Measurements from ENCODE around the gene DARS1.

DARS1 gene

DNA sequence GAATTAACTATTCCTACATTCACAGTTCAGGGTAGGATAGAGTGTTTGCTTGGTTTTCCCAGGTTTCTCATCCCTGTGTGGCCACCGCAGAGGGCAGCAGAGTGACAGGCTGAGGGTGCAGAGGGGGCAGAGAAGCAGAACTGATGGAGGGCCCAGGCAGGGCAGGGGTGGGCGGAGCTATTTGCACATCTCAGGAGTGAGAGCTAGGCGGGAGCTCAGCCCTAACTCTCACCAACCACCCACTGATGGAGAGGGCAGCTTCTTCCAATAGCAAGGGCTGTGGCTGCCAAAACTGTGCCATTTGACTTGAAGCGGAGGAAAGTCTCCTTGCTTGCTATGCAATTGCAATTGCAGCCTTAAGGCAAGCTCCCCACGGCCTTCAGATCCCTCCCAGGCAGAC lies 12.0 kb upstream of the DARS1 start:
- Histone ChIP-seq H2BK120ac (ENCODE audit: insufficient read depth, low read length, poor library complexity) (no peak overlapping the region), H2AFZ (ENCODE audit: insufficient read depth, low read length, poor library complexity) (no peak overlapping the region), H3K18ac (ENCODE audit: low read length) (no peak overlapping the region), H2AK5ac (ENCODE audit: low read length) (no peak overlapping the region), H3K14ac (ENCODE audit: low read length) (no peak overlapping the region), H4K12ac (ENCODE audit: low read depth, low read length) (no peak overlapping the region), H3K4ac (ENCODE audit: low read depth, low read length) (no peak overlapping the region), H3K9ac (ENCODE audit: low read length) (no peak overlapping the region), H3K23ac (ENCODE audit: low read length) (no peak overlapping the region), H4K91ac (ENCODE audit: low read depth, low read length) (no peak overlapping the region), H3K36me3 (ENCODE audit: control insufficient read depth in 1 of 2, insufficient read depth in 2 of 2, low read length in 2 of 2) (no peaks in the 10 kb centered on the region), H2BK12ac (ENCODE audit: low read length) (no peak overlapping the region), H4K8ac (ENCODE audit: low read depth, low read length) (no peak overlapping the region), H3K4me1 (ENCODE audit: control insufficient read depth in 1 of 2, insufficient read depth in 2 of 2, low read length in 2 of 2) (no peaks in the 10 kb centered on the region), H2BK5ac (ENCODE audit: low read depth, low read length, poor library complexity) (no peak overlapping the region), H3K9me3 (ENCODE audit: insufficient read depth, low read depth, low read length) (no peaks in the 10 kb centered on the region), H3K79me1 (ENCODE audit: low read length) (no peaks in the 10 kb centered on the region), H3K4me2 (ENCODE audit: low read length) (no peak overlapping the region), H3K4me3 (ENCODE audit: low read depth, low read length) (peak overlapping the region; percentile 39), H3K27ac (ENCODE audit: low read depth, low read length) (no peak overlapping the region), H3K79me2 (ENCODE audit: control insufficient read depth, insufficient read depth, low read length, poor library complexity) (no peaks in the 10 kb centered on the region), H3K27me3 (ENCODE audit: insufficient read depth, low read length) (no peaks in the 10 kb centered on the region)
- WGBS (ENCODE audit: extremely low coverage, insufficient coverage, insufficient read length) = no CpG with 5 or more reads among the region's 5 CpGs
- DNase-seq = no peak

DNA sequence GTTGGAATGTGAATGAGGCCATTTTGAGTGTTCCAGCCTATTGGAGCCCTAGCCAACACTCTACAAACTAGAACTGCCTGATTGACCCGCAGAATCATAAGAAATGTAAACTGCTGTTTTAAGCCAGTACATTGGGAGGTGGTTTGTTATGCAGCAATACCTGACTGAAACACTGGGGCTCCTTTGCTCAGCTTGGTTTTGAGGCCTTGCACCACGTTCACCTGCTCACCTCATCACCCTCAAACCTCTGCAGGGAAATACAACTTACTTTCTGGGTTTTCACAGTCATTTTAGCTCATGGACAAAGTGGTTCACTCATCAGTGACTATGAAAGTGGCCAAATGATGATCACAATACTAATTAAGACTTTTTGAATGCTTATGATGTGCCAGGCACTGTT lies 10.9 kb upstream of the DARS1 start:
- no peak overlapping the region for H4K91ac ChIP-seq (ENCODE audit: low read depth, low read length)
- H2BK5ac ChIP-seq (ENCODE audit: low read depth, low read length, poor library complexity) = no peak overlapping the region
- no peak overlapping the region for H2AFZ ChIP-seq (ENCODE audit: insufficient read depth, low read length, poor library complexity)
- no peak overlapping the region for H2AK5ac ChIP-seq (ENCODE audit: low read length)
- H3K4me3 ChIP-seq (ENCODE audit: low read depth, low read length) = no peak overlapping the region
- H3K9me3 ChIP-seq (ENCODE audit: insufficient read depth, low read depth, low read length) = no peaks in the 10 kb centered on the region
- H3K27ac ChIP-seq (ENCODE audit: low read depth, low read length) = no peak overlapping the region
- no peaks in the 10 kb centered on the region for H3K79me1 ChIP-seq (ENCODE audit: low read length)
- no peak overlapping the region for H2BK12ac ChIP-seq (ENCODE audit: low read length)
- no peak overlapping the region for H3K4me2 ChIP-seq (ENCODE audit: low read length)
- no peaks in the 10 kb centered on the region for H3K79me2 ChIP-seq (ENCODE audit: control insufficient read depth, insufficient read depth, low read length, poor library complexity)
- H3K14ac ChIP-seq (ENCODE audit: low read length) = no peak overlapping the region
- H3K4me1 ChIP-seq (ENCODE audit: control insufficient read depth in 1 of 2, insufficient read depth in 2 of 2, low read length in 2 of 2) = no peaks in the 10 kb centered on the region
- no peak for DNase-seq
- H4K12ac ChIP-seq (ENCODE audit: low read depth, low read length) = no peak overlapping the region
- H3K27me3 ChIP-seq (ENCODE audit: insufficient read depth, low read length) = no peaks in the 10 kb centered on the region
- H4K8ac ChIP-seq (ENCODE audit: low read depth, low read length) = no peak overlapping the region
- no peak overlapping the region for H3K4ac ChIP-seq (ENCODE audit: low read depth, low read length)
- H3K23ac ChIP-seq (ENCODE audit: low read length) = no peak overlapping the region
- no peak overlapping the region for H2BK120ac ChIP-seq (ENCODE audit: insufficient read depth, low read length, poor library complexity)
- no peak overlapping the region for H3K9ac ChIP-seq (ENCODE audit: low read length)
- no peaks in the 10 kb centered on the region for H3K36me3 ChIP-seq (ENCODE audit: control insufficient read depth in 1 of 2, insufficient read depth in 2 of 2, low read length in 2 of 2)
- no peak overlapping the region for H3K18ac ChIP-seq (ENCODE audit: low read length)
- WGBS (ENCODE audit: extremely low coverage, insufficient coverage, insufficient read length) = no CpG with 5 or more reads among the region's 2 CpGs

DNA sequence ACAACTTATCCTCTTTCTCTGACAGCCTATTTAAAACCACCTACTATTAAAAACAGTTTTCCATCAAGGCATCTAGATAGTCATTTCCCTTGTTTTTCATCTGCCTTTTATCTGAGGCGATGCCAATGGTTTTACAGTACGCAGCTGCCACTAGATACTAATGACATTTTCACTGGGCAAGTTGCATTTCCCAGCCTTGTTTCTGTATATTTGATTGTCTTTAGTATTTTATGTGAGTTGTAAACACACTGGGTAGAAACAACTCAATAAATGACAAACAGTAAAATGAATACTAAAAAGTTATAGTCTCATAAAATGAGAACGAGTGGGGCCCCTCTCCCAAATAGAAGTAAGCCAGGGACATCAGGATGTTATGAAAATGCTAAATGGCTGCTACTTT lies 8.9 kb upstream of the DARS1 start:
- no peak overlapping the region for H3K4me2 ChIP-seq (ENCODE audit: low read length)
- no peak overlapping the region for H3K27ac ChIP-seq (ENCODE audit: low read depth, low read length)
- DNase-seq = no peak
- no peaks in the 10 kb centered on the region for H3K79me1 ChIP-seq (ENCODE audit: low read length)
- no CpG with 5 or more reads among the region's 3 CpGs for WGBS (ENCODE audit: extremely low coverage, insufficient coverage, insufficient read length)
- no peaks in the 10 kb centered on the region for H3K4me1 ChIP-seq (ENCODE audit: control insufficient read depth in 1 of 2, insufficient read depth in 2 of 2, low read length in 2 of 2)
- no peak overlapping the region for H3K23ac ChIP-seq (ENCODE audit: low read length)
- no peak overlapping the region for H2BK5ac ChIP-seq (ENCODE audit: low read depth, low read length, poor library complexity)
- H3K4me3 ChIP-seq (ENCODE audit: low read depth, low read length) = no peak overlapping the region
- H2AFZ ChIP-seq (ENCODE audit: insufficient read depth, low read length, poor library complexity) = no peak overlapping the region
- H3K4ac ChIP-seq (ENCODE audit: low read depth, low read length) = no peak overlapping the region
- no peak overlapping the region for H3K18ac ChIP-seq (ENCODE audit: low read length)
- no peaks in the 10 kb centered on the region for H3K36me3 ChIP-seq (ENCODE audit: control insufficient read depth in 1 of 2, insufficient read depth in 2 of 2, low read length in 2 of 2)
- no peak overlapping the region for H2BK12ac ChIP-seq (ENCODE audit: low read length)
- no peak overlapping the region for H3K9ac ChIP-seq (ENCODE audit: low read length)
- H3K79me2 ChIP-seq (ENCODE audit: control insufficient read depth, insufficient read depth, low read length, poor library complexity) = no peaks in the 10 kb centered on the region
- H3K14ac ChIP-seq (ENCODE audit: low read length) = no peak overlapping the region
- no peak overlapping the region for H4K8ac ChIP-seq (ENCODE audit: low read depth, low read length)
- no peaks in the 10 kb centered on the region for H3K27me3 ChIP-seq (ENCODE audit: insufficient read depth, low read length)
- H2AK5ac ChIP-seq (ENCODE audit: low read length) = no peak overlapping the region
- H3K9me3 ChIP-seq (ENCODE audit: insufficient read depth, low read depth, low read length) = no peaks in the 10 kb centered on the region
- H2BK120ac ChIP-seq (ENCODE audit: insufficient read depth, low read length, poor library complexity) = no peak overlapping the region
- H4K91ac ChIP-seq (ENCODE audit: low read depth, low read length) = no peak overlapping the region
- H4K12ac ChIP-seq (ENCODE audit: low read depth, low read length) = no peak overlapping the region

DNA sequence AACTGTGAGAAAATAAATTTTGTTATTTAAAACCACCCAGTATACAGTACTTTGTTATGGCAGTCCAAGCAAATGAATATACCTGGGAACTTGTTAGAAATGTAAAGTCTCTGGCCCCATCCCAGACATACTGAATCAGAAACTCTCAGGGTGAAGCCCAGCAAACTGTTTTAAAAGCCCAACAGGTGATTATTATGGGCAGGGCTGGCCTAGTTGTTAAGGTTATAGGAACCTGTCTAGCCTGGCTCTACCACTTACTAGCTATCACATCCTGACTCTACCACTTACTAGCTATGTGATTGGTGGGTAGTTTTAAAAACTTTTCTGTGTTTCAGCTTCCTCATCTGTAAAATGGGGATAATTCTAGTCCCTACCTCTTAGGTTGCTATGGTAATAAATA lies 8.0 kb upstream of the DARS1 start:
- Histone ChIP-seq H3K27ac (ENCODE audit: low read depth, low read length) (no peak overlapping the region), H3K79me1 (ENCODE audit: low read length) (no peaks in the 10 kb centered on the region), H3K18ac (ENCODE audit: low read length) (no peak overlapping the region), H2AK5ac (ENCODE audit: low read length) (no peak overlapping the region), H2BK120ac (ENCODE audit: insufficient read depth, low read length, poor library complexity) (no peak overlapping the region), H2AFZ (ENCODE audit: insufficient read depth, low read length, poor library complexity) (no peak overlapping the region), H4K91ac (ENCODE audit: low read depth, low read length) (no peak overlapping the region), H3K4me3 (ENCODE audit: low read depth, low read length) (no peak overlapping the region), H3K36me3 (ENCODE audit: control insufficient read depth in 1 of 2, insufficient read depth in 2 of 2, low read length in 2 of 2) (no peaks in the 10 kb centered on the region), H3K79me2 (ENCODE audit: control insufficient read depth, insufficient read depth, low read length, poor library complexity) (no peaks in the 10 kb centered on the region), H3K4me1 (ENCODE audit: control insufficient read depth in 1 of 2, insufficient read depth in 2 of 2, low read length in 2 of 2) (no peaks in the 10 kb centered on the region), H4K8ac (ENCODE audit: low read depth, low read length) (no peak overlapping the region), H3K4me2 (ENCODE audit: low read length) (no peak overlapping the region), H4K12ac (ENCODE audit: low read depth, low read length) (no peak overlapping the region), H3K4ac (ENCODE audit: low read depth, low read length) (no peak overlapping the region), H3K9me3 (ENCODE audit: insufficient read depth, low read depth, low read length) (no peaks in the 10 kb centered on the region), H3K27me3 (ENCODE audit: insufficient read depth, low read length) (no peaks in the 10 kb centered on the region), H2BK12ac (ENCODE audit: low read length) (no peak overlapping the region), H2BK5ac (ENCODE audit: low read depth, low read length, poor library complexity) (no peak overlapping the region), H3K9ac (ENCODE audit: low read length) (no peak overlapping the region), H3K14ac (ENCODE audit: low read length) (no peak overlapping the region), H3K23ac (ENCODE audit: low read length) (no peak overlapping the region)
- no peak for DNase-seq

DNA sequence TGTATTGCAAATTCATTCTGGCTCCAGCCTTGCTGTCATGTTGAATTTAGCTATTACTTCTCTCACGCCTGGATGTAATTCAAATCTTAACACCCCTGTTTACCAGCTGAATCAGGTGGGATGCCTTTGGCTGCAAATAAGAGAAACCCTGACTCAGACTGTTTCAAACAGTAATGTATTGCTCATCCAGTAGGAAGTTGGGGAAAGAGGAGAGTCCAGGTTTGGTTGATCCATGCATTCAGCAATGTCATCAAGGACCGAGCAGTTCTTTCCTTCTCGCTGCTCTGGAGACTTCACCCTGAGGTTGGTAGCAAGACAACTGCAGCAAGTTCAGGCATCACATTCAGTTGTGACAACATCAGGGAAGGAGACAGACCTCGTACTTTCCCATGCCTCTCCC lies 6.4 kb upstream of the DARS1 start:
- DNase-seq = no peak
- Histone ChIP-seq H3K9me3 (ENCODE audit: insufficient read depth, low read depth, low read length) (no peaks in the 10 kb centered on the region), H2BK5ac (ENCODE audit: low read depth, low read length, poor library complexity) (no peak overlapping the region), H3K27ac (ENCODE audit: low read depth, low read length) (no peak overlapping the region), H4K8ac (ENCODE audit: low read depth, low read length) (no peak overlapping the region), H2AK5ac (ENCODE audit: low read length) (no peak overlapping the region), H3K23ac (ENCODE audit: low read length) (no peak overlapping the region), H3K14ac (ENCODE audit: low read length) (no peak overlapping the region), H3K36me3 (ENCODE audit: control insufficient read depth in 1 of 2, insufficient read depth in 2 of 2, low read length in 2 of 2) (no peaks in the 10 kb centered on the region), H2BK12ac (ENCODE audit: low read length) (no peak overlapping the region), H2AFZ (ENCODE audit: insufficient read depth, low read length, poor library complexity) (no peak overlapping the region), H4K12ac (ENCODE audit: low read depth, low read length) (no peak overlapping the region), H3K79me2 (ENCODE audit: control insufficient read depth, insufficient read depth, low read length, poor library complexity) (no peaks in the 10 kb centered on the region), H3K27me3 (ENCODE audit: insufficient read depth, low read length) (no peaks in the 10 kb centered on the region), H3K4me1 (ENCODE audit: control insufficient read depth in 1 of 2, insufficient read depth in 2 of 2, low read length in 2 of 2) (no peaks in the 10 kb centered on the region), H3K4ac (ENCODE audit: low read depth, low read length) (no peak overlapping the region), H2BK120ac (ENCODE audit: insufficient read depth, low read length, poor library complexity) (no peak overlapping the region), H3K79me1 (ENCODE audit: low read length) (no peaks in the 10 kb centered on the region), H3K4me3 (ENCODE audit: low read depth, low read length) (no peak overlapping the region), H3K9ac (ENCODE audit: low read length) (no peak overlapping the region), H3K4me2 (ENCODE audit: low read length) (no peak overlapping the region), H3K18ac (ENCODE audit: low read length) (no peak overlapping the region), H4K91ac (ENCODE audit: low read depth, low read length) (no peak overlapping the region)
- WGBS (ENCODE audit: extremely low coverage, insufficient coverage, insufficient read length) = no CpG with 5 or more reads among the region's 4 CpGs
